ENCODE data around the gene NOLC1. TPM values are rescaled to one million over a fixed set of nuclear protein-coding genes. Genes with fewer than 3 reads are reported as not detected.

Gene NOLC1
- total and polyA plus RNA-seq, 10 of the 15 experiments (the other 5 are each of a cell fraction or from before 2014, with no cell fraction given), result 91.7 to 244 (median 128) TPM

GRCh38 chr10:102117391-102118159 is 34.6 kb upstream of the NOLC1 start:
- ChIA-PET RAD21 (ENCODE audit: unreplicated experiment) (interaction anchor here (1.4 to 1.7 kb wide), 2 partner anchors 35 to 277 kb away, joined by 8 read pairs; partner anchors contain the start of gene NOLC1), CTCF (interaction anchor here (0.7 to 4.7 kb wide), 8 partner anchors 14 to 276 kb away, joined by 3 to 28 read pairs (median 4); partner anchors contain the start of gene PPRC1), SMC1A (ENCODE audit: uncharacterized antibody, unreplicated experiment) (interaction anchor here (0.9 to 1.8 kb wide), 2 partner anchors 14 to 108 kb away, joined by 3 to 7 read pairs; partner anchors contain the start of gene PPRC1), POLR2A (interaction anchor here (0.7 to 1.4 kb wide), 6 partner anchors 13 to 386 kb away, joined by 3 to 4 read pairs (median 3); partner anchors contain the start of genes NOLC1 and SUFU)
- peak overlapping the region; percentile 59 for H2AFZ ChIP-seq (ENCODE audit: control insufficient read depth, low read depth, low read length)
- intact Hi-C loops (cut with micrococcal nuclease; ENCODE audit: unreplicated experiment) (loop anchor here (2.0 to 5.0 kb wide), 2 partner anchors 65 to 280 kb away; no protein-coding TSS in a partner anchor), in situ Hi-C loops (cut with MboI) (no loop called here)
- peak overlapping the region; percentile 99 for H3K4me2 ChIP-seq (ENCODE audit: control insufficient read depth, insufficient read depth)
- no peaks in the 10 kb centered on the region for H3K9me3 ChIP-seq (replicated peaks; ENCODE audit: control insufficient read depth, insufficient read depth, low read length)
- H3K27me3 ChIP-seq (replicated peaks in 1 of 2; ENCODE audit: control insufficient read depth in 2 of 2, insufficient read depth in 2 of 2, low read length in 1 of 2), result no peaks in the 10 kb centered on the region
- DNase-seq (ENCODE audit: low read depth, low spot score) (no peak), FAIRE-seq (no peak), ATAC-seq (peak; percentile 48)
- BruUV-seq (replicated peaks), result TSS peak; percentile 52
- H3K9ac ChIP-seq (ENCODE audit: control insufficient read depth, insufficient read depth, low read length), result peak overlapping the region; percentile 88
- H3K36me3 ChIP-seq (ENCODE audit: control insufficient read depth in 2 of 2, insufficient read depth in 2 of 2, low read length in 1 of 2), result no peaks in the 10 kb centered on the region; a peak in 1 of 4 replicates
- WGBS (ENCODE audit: insufficient coverage, insufficient replicate concordance, low lambda C conversion rate, missing lambda C conversion rate), result 54% methylated on average over 11 of the region's 12 CpGs
- peak overlapping the region; percentile 73 for H3K27ac ChIP-seq (ENCODE audit: control insufficient read depth, insufficient read depth)
- peaks cover 53% of the 10 kb centered on the region for H3K4me1 ChIP-seq (ENCODE audit: control insufficient read depth, insufficient read depth, low read length)
- H3K79me2 ChIP-seq (ENCODE audit: control insufficient read depth, insufficient read depth, low read length), result peaks cover 74% of the 10 kb centered on the region
- H4K20me1 ChIP-seq (ENCODE audit: control insufficient read depth, insufficient read depth), result no peaks in the 10 kb centered on the region
- peak overlapping the region; percentile 98; the same call in 1 of the 2 replicates for H3K4me3 ChIP-seq
- 0 out of 2 replicates have a peak, but pooled peaks have one; percentile 45 for TF ChIP-seq GATAD2B (conservative IDR thresholded peaks at IDR 0.05; ENCODE audit: low read depth)
- no peak for TF ChIP-seq SUPT20H (IDR thresholded peaks at IDR 0.05; ENCODE audit: borderline replicate concordance, control insufficient read depth, low read depth, low read length)
- TF ChIP-seq RELB (IDR thresholded peaks at IDR 0.05; ENCODE audit: low read depth), result peak; percentile 62; the same call in 1 of the 2 replicates
- 0 out of 2 replicates have a peak, but pooled peaks have one; percentile 56 for TF ChIP-seq ZBTB4 (CRISPR knock-in tag; IDR thresholded peaks at IDR 0.05)
- TF ChIP-seq RFX5 (IDR thresholded peaks at IDR 0.05; ENCODE audit: low read depth, low read length), result no peak
- TF ChIP-seq NBN (IDR thresholded peaks at IDR 0.05), result peak; percentile 93
- TF ChIP-seq ATF7 (IDR thresholded peaks at IDR 0.05; ENCODE audit: low read depth), result no peak
- TF ChIP-seq EP300 (IDR thresholded peaks at IDR 0.05; ENCODE audit: borderline replicate concordance in 1 of 2, control insufficient read depth in 1 of 2, low read depth in 2 of 2, low read length in 2 of 2), result peak in 1 of 2 experiments; percentile 36; a peak in 1 of 4 replicates
- TF ChIP-seq ESRRA (IDR thresholded peaks at IDR 0.05; ENCODE audit: low read length), result no peak
- TF ChIP-seq IRF5 (IDR thresholded peaks at IDR 0.05; ENCODE audit: borderline replicate concordance), result no peak
- no peak for TF ChIP-seq STAT1 (conservative IDR thresholded peaks at IDR 0.05)
- peak; percentile 41 to 66; a peak in 2 of 4 replicates for TF ChIP-seq IKZF2 (IDR thresholded peaks at IDR 0.05)
- TF ChIP-seq NR2C1 (IDR thresholded peaks at IDR 0.05), result no peak
- no peak for TF ChIP-seq EZH2 (IDR thresholded peaks at IDR 0.05; ENCODE audit: borderline replicate concordance, control insufficient read depth, low read depth, low read length)
- TF ChIP-seq SIN3A (IDR thresholded peaks at IDR 0.05; ENCODE audit: low read depth, low read length), result 0 out of 2 replicates have a peak, but pooled peaks have one; percentile 36
- no peak for TF ChIP-seq EGR1 (IDR thresholded peaks at IDR 0.05; ENCODE audit: borderline replicate concordance in 1 of 2, low read depth in 2 of 2, low read length in 2 of 2)
